ENCODE measurements around the gene SLAIN2. TPM values are rescaled to one million over a fixed set of nuclear protein-coding genes. Genes with fewer than 3 reads are reported as not detected.

SLAIN2 gene
- polyA plus RNA-seq, 3 donors: 56.3 to 74.2 (median 66.6) TPM

GRCh38 chr4:48329976-48330375, 11.4 kb upstream of the SLAIN2 start:
- DNase-seq (ENCODE audit: extremely low read depth in 1 of 11, low read depth in 9 of 11, low spot score in 4 of 11): no peak

- no peak for DNase-seq (ENCODE audit: extremely low read depth in 1 of 11, low read depth in 9 of 11, low spot score in 4 of 11)
These were observed 9.6 kb upstream of the SLAIN2 start for GRCh38 chr4:48331577-48332330.

- DNase-seq (ENCODE audit: extremely low read depth in 1 of 11, low read depth in 9 of 11, low spot score in 4 of 11): no peak
These were observed 8.7 kb upstream of the SLAIN2 start for GRCh38 chr4:48332661-48333060.

- peak in 2 of 11 donors; percentile 14 to 46 for DNase-seq (ENCODE audit: extremely low read depth in 1 of 11, low read depth in 9 of 11, low spot score in 4 of 11)
These were observed 7.7 kb upstream of the SLAIN2 start for GRCh38 chr4:48333587-48333986.

GRCh38 chr4:48334236-48334635, 7.1 kb upstream of the SLAIN2 start:
- no peak for DNase-seq (ENCODE audit: extremely low read depth in 1 of 11, low read depth in 9 of 11, low spot score in 4 of 11)

GRCh38 chr4:48334900-48335384, 6.4 kb upstream of the SLAIN2 start:
- DNase-seq (ENCODE audit: extremely low read depth in 1 of 11, low read depth in 9 of 11, low spot score in 4 of 11): no peak

- no peak for DNase-seq (ENCODE audit: extremely low read depth in 1 of 11, low read depth in 9 of 11, low spot score in 4 of 11)
These were observed 5.0 kb upstream of the SLAIN2 start for GRCh38 chr4:48336146-48336870.

- no peak for DNase-seq (ENCODE audit: extremely low read depth in 1 of 11, low read depth in 9 of 11, low spot score in 4 of 11)
These were observed 3.6 kb upstream of the SLAIN2 start for GRCh38 chr4:48337731-48338130.

GRCh38 chr4:48339642-48340041, 1.7 kb upstream of the SLAIN2 start:
- DNase-seq (ENCODE audit: extremely low read depth in 1 of 11, low read depth in 9 of 11, low spot score in 4 of 11): no peak

GRCh38 chr4:48340276-48340964, 909 bp upstream of the SLAIN2 start:
- DNase-seq (ENCODE audit: extremely low read depth in 1 of 11, low read depth in 9 of 11, low spot score in 4 of 11): peak in 4 of 11 donors; percentile 22 to 69 (median 37)

GRCh38 chr4:48341776-48342605, 662 bp downstream of the SLAIN2 start:
- DNase-seq (ENCODE audit: extremely low read depth in 1 of 11, low read depth in 9 of 11, low spot score in 4 of 11): peak in 9 of 11 donors; percentile 36 to 63 (median 50)

- no peak for DNase-seq (ENCODE audit: extremely low read depth in 1 of 11, low read depth in 9 of 11, low spot score in 4 of 11)
These were observed 1.2 kb downstream of the SLAIN2 start for GRCh38 chr4:48342606-48342880.

- DNase-seq (ENCODE audit: extremely low read depth in 1 of 11, low read depth in 9 of 11, low spot score in 4 of 11): no peak
These were observed 1.7 kb downstream of the SLAIN2 start for GRCh38 chr4:48343035-48343434.

- no peak for DNase-seq (ENCODE audit: extremely low read depth in 1 of 11, low read depth in 9 of 11, low spot score in 4 of 11)
These were observed 2.2 kb downstream of the SLAIN2 start for GRCh38 chr4:48343551-48343950.

GRCh38 chr4:48345542-48345941, 4.2 kb downstream of the SLAIN2 start:
- no peak for DNase-seq (ENCODE audit: extremely low read depth in 1 of 11, low read depth in 9 of 11, low spot score in 4 of 11)

- DNase-seq (ENCODE audit: extremely low read depth in 1 of 11, low read depth in 9 of 11, low spot score in 4 of 11): no peak
These were observed 5.3 kb downstream of the SLAIN2 start for GRCh38 chr4:48346594-48346993.

- no peak for DNase-seq (ENCODE audit: extremely low read depth in 1 of 11, low read depth in 9 of 11, low spot score in 4 of 11)
These were observed 6.1 kb downstream of the SLAIN2 start for GRCh38 chr4:48347282-48347921.

- DNase-seq (ENCODE audit: extremely low read depth in 1 of 11, low read depth in 9 of 11, low spot score in 4 of 11): no peak
These were observed 9.5 kb downstream of the SLAIN2 start for GRCh38 chr4:48350871-48351270.

- DNase-seq (ENCODE audit: extremely low read depth in 1 of 11, low read depth in 9 of 11, low spot score in 4 of 11): no peak
These were observed 11.5 kb downstream of the SLAIN2 start for GRCh38 chr4:48352793-48353192.
